ENCODE data around the gene NEUROG2.

- TF ChIP-seq POLR2A (IDR thresholded peaks at IDR 0.05; ENCODE audit: low read depth, low read length) (no peak), EZH2 (IDR thresholded peaks at IDR 0.05; ENCODE audit: borderline replicate concordance, low read depth, low read length, severe bottlenecking) (no peak)
Measured at GRCh38 chr4:112557676-112558411, 41.9 kb upstream of the NEUROG2 start.

Data from endothelial cell of umbilical vein (primary cell).